ENCODE measurements around the gene TUBB. TPM values are rescaled to one million over a fixed set of nuclear protein-coding genes. Genes with fewer than 3 reads are reported as not detected.

The TUBB gene
- total and polyA plus RNA-seq, 2 donors (not counting 3 experiments of a cell fraction or from before 2014, with no cell fraction given) = 1,276 to 1,408 TPM

- no TSS peak for BruUV-seq (replicated peaks)
- peak overlapping the region; percentile 57 to 99 (median 94) for H3K4me3 ChIP-seq (replicated peaks in 1 of 3; ENCODE audit: insufficient read depth in 1 of 3, low read depth in 1 of 3, low read length in 3 of 3)
- ChIA-PET POLR2A (interaction anchor here (1.3 to 2.9 kb wide), 2 partner anchors 30 to 37 kb away, joined by 4 to 18 read pairs; no protein-coding TSS in a partner anchor), CTCF (interaction anchor here (1.3 to 9.2 kb wide), 4 partner anchors 12 to 175 kb away, joined by 4 to 296 read pairs (median 4); no protein-coding TSS in a partner anchor)
- no peak overlapping the region for H2AFZ ChIP-seq (ENCODE audit: low read depth, low read length)
- H3K4me1 ChIP-seq (ENCODE audit: control insufficient read depth, extremely low read depth, insufficient read depth, low read length) = peaks cover 38% of the 10 kb centered on the region
- peaks cover 3% of the 10 kb centered on the region for H4K20me1 ChIP-seq (replicated peaks; ENCODE audit: control insufficient read depth, extremely low read depth, insufficient read depth, low read length)
- intact Hi-C loops (cut with micrococcal nuclease) (no loop called here), dilution Hi-C loops (cut with MboI; ENCODE audit: extremely low pct_ligation_motif_present, low sequenced_read_pairs) (no loop called here)
- peaks cover 10 to 18% of the 10 kb centered on the region in 2 experiments for H3K36me3 ChIP-seq (ENCODE audit: control insufficient read depth in 2 of 2, extremely low read depth in 1 of 2, insufficient read depth in 2 of 2, low read length in 2 of 2)
- FAIRE-seq (no peak), DNase-seq (ENCODE audit: low read depth, low spot score) (no peak)
- no peaks in the 10 kb centered on the region for H3K9me1 ChIP-seq (replicated peaks; ENCODE audit: control insufficient read depth, extremely low read depth, insufficient read depth, low read length)
- no peak for TF ChIP-seq EZH2 (IDR thresholded peaks at IDR 0.05; ENCODE audit: borderline replicate concordance, low read depth, low read length, severe bottlenecking)
- no peak for TF ChIP-seq GATA2 (IDR thresholded peaks at IDR 0.05; ENCODE audit: insufficient read depth, insufficient read length, low read depth, low read length)
- TF ChIP-seq POLR2AphosphoS5 (IDR thresholded peaks at IDR 0.05; ENCODE audit: insufficient read depth, low read depth, low read length) = no peak
- no peaks in the 10 kb centered on the region for H3K27me3 ChIP-seq (ENCODE audit: control insufficient read depth in 2 of 2, insufficient read depth in 2 of 2, low read length in 2 of 2)
- H3K79me2 ChIP-seq (ENCODE audit: control insufficient read depth, insufficient read depth, low read length) = peaks cover 56% of the 10 kb centered on the region
- peak overlapping the region; percentile 56 for H3K27ac ChIP-seq (ENCODE audit: insufficient read depth, low read depth, low read length)
- H3K4me2 ChIP-seq (ENCODE audit: insufficient read depth, low read length) = peak overlapping the region; percentile 86
- no peaks in the 10 kb centered on the region for H3K9me3 ChIP-seq (replicated peaks; ENCODE audit: control insufficient read depth, insufficient read depth, low read length)
- H3K9ac ChIP-seq (replicated peaks; ENCODE audit: extremely low read depth, insufficient read depth, low read length) = peak overlapping the region; percentile 100
These were observed 796 bp upstream of the TUBB start for GRCh38 chr6:30719356-30719755.

GRCh38 chr6:30720738-30721197 lies 616 bp downstream of the TUBB start:
- peak overlapping the region; percentile 94 to 99 (median 99) for H3K4me3 ChIP-seq (replicated peaks in 1 of 3; ENCODE audit: insufficient read depth in 1 of 3, low read depth in 1 of 3, low read length in 3 of 3)
- no peaks in the 10 kb centered on the region for H3K9me3 ChIP-seq (replicated peaks; ENCODE audit: control insufficient read depth, insufficient read depth, low read length)
- DNase-seq (ENCODE audit: low read depth, low spot score) (peak; percentile 56), FAIRE-seq (no peak)
- peak overlapping the region; percentile 94 for H3K27ac ChIP-seq (ENCODE audit: insufficient read depth, low read depth, low read length)
- H2AFZ ChIP-seq (ENCODE audit: low read depth, low read length) = no peak overlapping the region
- H4K20me1 ChIP-seq (replicated peaks; ENCODE audit: control insufficient read depth, extremely low read depth, insufficient read depth, low read length) = peaks cover 7% of the 10 kb centered on the region
- peak overlapping the region; percentile 100 for H3K9ac ChIP-seq (replicated peaks; ENCODE audit: extremely low read depth, insufficient read depth, low read length)
- BruUV-seq (replicated peaks) = TSS peak; percentile 32
- H3K27me3 ChIP-seq (ENCODE audit: control insufficient read depth in 2 of 2, insufficient read depth in 2 of 2, low read length in 2 of 2) = no peaks in the 10 kb centered on the region
- no peak overlapping the region for H3K4me2 ChIP-seq (ENCODE audit: insufficient read depth, low read length)
- intact Hi-C loops (cut with micrococcal nuclease) = loop anchor here (1.0 to 2.0 kb wide), 4 partner anchors 22 to 238 kb away; partner anchors contain the start of genes C6orf136 and FLOT1
- no peaks in the 10 kb centered on the region for H3K9me1 ChIP-seq (replicated peaks; ENCODE audit: control insufficient read depth, extremely low read depth, insufficient read depth, low read length)
- no peak for TF ChIP-seq POLR2A (IDR thresholded peaks at IDR 0.05; ENCODE audit: low read depth, low read length)
- TF ChIP-seq MYC (IDR thresholded peaks at IDR 0.05; ENCODE audit: low read depth, low read length) = peak; percentile 71
- TF ChIP-seq GATA2 (IDR thresholded peaks at IDR 0.05; ENCODE audit: insufficient read depth, insufficient read length, low read depth, low read length) = no peak
- dilution Hi-C loops (cut with MboI; ENCODE audit: extremely low pct_ligation_motif_present, low sequenced_read_pairs) = no loop called here
- peaks cover 44% of the 10 kb centered on the region for H3K4me1 ChIP-seq (ENCODE audit: control insufficient read depth, extremely low read depth, insufficient read depth, low read length)
- ChIA-PET CTCF (interaction anchor here (0.8 to 9.2 kb wide), 10 partner anchors 11 to 367 kb away, joined by 3 to 296 read pairs (median 6); partner anchors contain the start of gene DHX16), POLR2A (interaction anchor here (0.6 to 3.0 kb wide), 7 partner anchors 24 to 97 kb away, joined by 3 to 34 read pairs (median 3); partner anchors contain the start of genes IER3 and NRM)
- H3K79me2 ChIP-seq (ENCODE audit: control insufficient read depth, insufficient read depth, low read length) = peaks cover 65% of the 10 kb centered on the region
- H3K36me3 ChIP-seq (ENCODE audit: control insufficient read depth in 2 of 2, extremely low read depth in 1 of 2, insufficient read depth in 2 of 2, low read length in 2 of 2) = peaks cover 16 to 30% of the 10 kb centered on the region in 2 experiments
